Measurements from ENCODE around the gene TBC1D9. TPM values are rescaled to one million over a fixed set of nuclear protein-coding genes. Genes with fewer than 3 reads are reported as not detected.

Gene TBC1D9
- total RNA-seq, 4 donors from 2014 or later: 13.3 to 17.5 (median 15.2) TPM

DNA sequence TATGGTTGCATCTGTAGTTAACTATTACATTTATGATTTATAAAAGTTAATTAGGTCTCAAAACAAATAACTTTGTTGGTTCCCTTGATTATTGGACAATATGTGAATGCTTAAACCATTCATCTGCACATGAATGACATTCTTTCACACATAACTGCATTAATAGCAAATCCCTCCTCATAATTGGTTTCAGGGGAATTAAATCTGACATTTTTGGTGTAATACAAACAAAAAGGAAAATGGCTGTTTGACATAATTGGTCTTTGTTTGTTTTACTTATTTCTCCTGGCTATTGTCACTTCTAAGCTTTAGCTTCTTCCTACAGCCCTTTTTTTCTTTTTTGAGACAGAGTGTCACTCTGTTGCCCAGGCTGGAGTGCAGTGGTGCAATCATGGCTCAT lies 71.9 kb downstream of the TBC1D9 start:
- TF ChIP-seq, protein P1, sequence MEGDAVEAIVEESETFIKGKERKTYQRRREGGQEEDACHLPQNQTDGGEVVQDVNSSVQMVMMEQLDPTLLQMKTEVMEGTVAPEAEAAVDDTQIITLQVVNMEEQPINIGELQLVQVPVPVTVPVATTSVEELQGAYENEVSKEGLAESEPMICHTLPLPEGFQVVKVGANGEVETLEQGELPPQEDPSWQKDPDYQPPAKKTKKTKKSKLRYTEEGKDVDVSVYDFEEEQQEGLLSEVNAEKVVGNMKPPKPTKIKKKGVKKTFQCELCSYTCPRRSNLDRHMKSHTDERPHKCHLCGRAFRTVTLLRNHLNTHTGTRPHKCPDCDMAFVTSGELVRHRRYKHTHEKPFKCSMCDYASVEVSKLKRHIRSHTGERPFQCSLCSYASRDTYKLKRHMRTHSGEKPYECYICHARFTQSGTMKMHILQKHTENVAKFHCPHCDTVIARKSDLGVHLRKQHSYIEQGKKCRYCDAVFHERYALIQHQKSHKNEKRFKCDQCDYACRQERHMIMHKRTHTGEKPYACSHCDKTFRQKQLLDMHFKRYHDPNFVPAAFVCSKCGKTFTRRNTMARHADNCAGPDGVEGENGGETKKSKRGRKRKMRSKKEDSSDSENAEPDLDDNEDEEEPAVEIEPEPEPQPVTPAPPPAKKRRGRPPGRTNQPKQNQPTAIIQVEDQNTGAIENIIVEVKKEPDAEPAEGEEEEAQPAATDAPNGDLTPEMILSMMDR (IDR thresholded peaks at IDR 0.05): no peak
- TF ChIP-seq POLR2A (IDR thresholded peaks at IDR 0.05): no peak
- H3K36me3 ChIP-seq: no peaks in the 10 kb centered on the region

DNA sequence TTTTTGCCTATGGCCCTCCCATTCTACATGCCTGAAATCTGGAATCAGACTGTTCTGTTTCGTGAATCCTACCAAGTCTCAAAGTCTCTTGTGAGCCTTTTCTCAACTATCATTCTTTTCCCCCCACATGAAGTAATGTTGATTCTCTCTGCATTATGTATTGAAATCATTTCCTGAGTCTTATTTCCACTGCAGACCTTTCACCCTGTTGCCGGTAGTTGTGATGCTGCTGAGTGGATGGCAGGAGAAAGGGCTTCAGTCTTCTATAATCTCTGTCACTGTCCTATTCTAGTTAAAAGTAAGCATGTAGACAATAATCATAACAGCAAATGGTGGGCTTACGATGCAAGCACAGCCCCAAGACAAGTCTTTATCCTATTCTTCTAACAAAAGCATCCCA lies 75.0 kb downstream of the TBC1D9 start:
- Histone ChIP-seq H3K36me3 (peaks cover 7 to 9% of the 10 kb centered on the region in 2 donors), H3K4me1 (no peaks in the 10 kb centered on the region), H3K27ac (no peak overlapping the region), H3K9me3 (no peaks in the 10 kb centered on the region), H3K4me3 (replicated peaks in 1 of 3) (no peak overlapping the region), H3K27me3 (no peaks in the 10 kb centered on the region)
- TF ChIP-seq, protein P1 (IDR thresholded peaks at IDR 0.05): no peak
- TF ChIP-seq POLR2A (IDR thresholded peaks at IDR 0.05): no peak
- 89 to 91% methylated on average over 3 of the region's 3 CpGs for WGBS, 2 donors
- intact Hi-C loops (cut with DNase I): no loop called here
- DNase-seq: no peak

More for the DNA sequence above, 71.9 kb downstream of the TBC1D9 start:
- H3K27ac ChIP-seq: no peak overlapping the region
- H3K9me3 ChIP-seq: no peaks in the 10 kb centered on the region
- no peaks in the 10 kb centered on the region for H3K27me3 ChIP-seq
- no peak for DNase-seq
- no peaks in the 10 kb centered on the region for H3K4me1 ChIP-seq
- intact Hi-C loops (cut with DNase I): no loop called here
- H3K4me3 ChIP-seq (replicated peaks in 1 of 3): no peak overlapping the region

DNA sequence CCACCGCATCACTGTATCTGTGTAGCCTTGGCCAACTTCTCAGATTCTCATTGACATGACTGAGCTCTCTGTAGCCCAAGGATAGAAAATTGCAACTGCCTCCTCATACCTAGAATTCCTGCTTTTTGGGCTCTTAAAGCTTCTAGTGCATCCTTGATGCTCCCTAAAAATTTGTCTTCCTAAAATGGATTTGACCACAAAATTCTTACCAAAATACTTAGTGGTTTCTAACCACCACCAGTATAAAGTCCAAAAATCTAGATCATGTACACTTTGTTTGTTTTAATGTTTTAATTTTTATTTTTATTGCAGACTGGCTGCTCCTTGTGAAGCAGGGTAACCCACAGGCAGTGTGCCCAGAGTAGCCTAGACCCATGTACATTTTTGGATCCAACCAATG lies 75.5 kb downstream of the TBC1D9 start:
- Histone ChIP-seq H3K9me3 (no peaks in the 10 kb centered on the region), H3K27ac (no peak overlapping the region), H3K4me1 (no peaks in the 10 kb centered on the region), H3K27me3 (no peaks in the 10 kb centered on the region), H3K36me3 (peaks cover 7 to 9% of the 10 kb centered on the region in 2 donors), H3K4me3 (replicated peaks in 1 of 3) (no peak overlapping the region)
- DNase-seq: no peak
- 96 to 100% methylated on average over 1 of the region's 1 CpG for WGBS, 2 donors
- TF ChIP-seq, protein P1 (IDR thresholded peaks at IDR 0.05): no peak
- TF ChIP-seq POLR2A (IDR thresholded peaks at IDR 0.05): no peak
- intact Hi-C loops (cut with DNase I): no loop called here

DNA sequence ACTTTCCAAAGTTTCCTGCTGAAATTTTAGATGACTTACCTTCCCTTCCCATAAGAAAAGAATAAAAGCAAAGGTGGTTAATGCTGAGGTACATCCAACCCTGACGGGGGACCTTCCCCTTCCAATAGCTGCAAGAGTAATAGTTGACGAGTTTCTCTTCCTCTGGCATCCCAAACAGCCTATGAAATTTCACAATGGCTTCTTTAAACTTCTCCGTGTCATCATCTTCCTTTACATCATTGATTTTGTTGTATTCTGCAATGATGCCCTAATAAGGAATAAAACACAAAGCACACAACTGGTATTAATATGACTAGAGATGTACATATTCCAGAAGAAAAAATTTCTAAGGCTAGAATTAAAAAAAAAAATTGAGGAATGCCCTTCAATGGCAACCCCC lies 76.6 kb downstream of the TBC1D9 start:
- intact Hi-C loops (cut with DNase I): no loop called here
- Histone ChIP-seq H3K9me3 (no peaks in the 10 kb centered on the region), H3K27me3 (no peaks in the 10 kb centered on the region), H3K27ac (no peak overlapping the region), H3K36me3 (peaks cover 7 to 9% of the 10 kb centered on the region in 2 donors), H3K4me3 (replicated peaks in 1 of 3) (no peak overlapping the region), H3K4me1 (no peaks in the 10 kb centered on the region)
- TF ChIP-seq POLR2A (IDR thresholded peaks at IDR 0.05): no peak
- TF ChIP-seq, protein P1 (IDR thresholded peaks at IDR 0.05): no peak
- WGBS, 2 donors: 92 to 95% methylated on average over 3 of the region's 3 CpGs
- DNase-seq: no peak

DNA sequence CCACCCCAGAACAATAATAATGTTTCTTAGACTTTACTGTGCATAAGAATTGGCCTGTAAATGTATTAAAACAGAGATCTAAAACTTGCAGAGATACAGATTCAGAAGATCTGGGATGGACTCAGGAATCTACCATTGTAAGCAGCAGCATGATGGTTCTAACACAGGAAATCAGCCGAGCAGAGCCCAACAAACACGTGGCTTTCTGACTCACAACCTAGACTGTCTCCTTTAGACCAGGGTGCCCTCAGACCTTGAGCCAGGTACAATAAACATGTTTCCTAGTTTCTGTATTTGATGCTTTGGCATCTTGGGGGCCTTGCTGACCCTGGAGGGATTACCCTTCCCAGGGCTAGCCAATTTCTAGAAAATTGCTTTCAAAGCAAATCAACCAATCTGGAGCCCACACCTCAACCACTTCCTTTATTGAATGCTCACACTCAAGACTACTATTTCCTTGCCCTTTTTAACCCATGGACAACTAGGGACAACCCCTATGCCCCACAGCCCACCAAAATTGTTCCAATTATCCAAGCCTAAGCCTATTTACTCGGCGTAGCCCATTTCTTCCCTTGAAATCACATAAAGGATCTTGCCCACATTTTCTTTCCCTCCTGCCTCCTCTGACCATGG lies 80.5 kb downstream of the TBC1D9 start:
- no peaks in the 10 kb centered on the region for H3K27me3 ChIP-seq
- intact Hi-C loops (cut with DNase I): no loop called here
- 88 to 94% methylated on average over 4 of the region's 4 CpGs for WGBS, 2 donors
- TF ChIP-seq, protein P1 (IDR thresholded peaks at IDR 0.05): no peak
- no peak for TF ChIP-seq POLR2A (IDR thresholded peaks at IDR 0.05)
- DNase-seq: no peak
- peaks cover 7 to 9% of the 10 kb centered on the region in 2 donors for H3K36me3 ChIP-seq
- H3K9me3 ChIP-seq: no peaks in the 10 kb centered on the region
- no peak overlapping the region for H3K4me3 ChIP-seq (replicated peaks in 1 of 3)
- no peak overlapping the region for H3K27ac ChIP-seq
- H3K4me1 ChIP-seq: no peaks in the 10 kb centered on the region
